ENCODE measurements around the gene NUP160.
"Not testable (repeated sequence)": the region's sequence is repeated elsewhere in the genome, so short reads cannot be mapped to it uniquely, and the experiment has no call there.

NUP160 gene

GRCh38 chr11:47847892-47848699 is at the start of gene NUP160:
NUP160 (minus strand) TSS chr11:47848350; CDS start chr11:47848318, 32 bp downstream.
- peak; percentile 90 for DNase-seq (ENCODE audit: low read depth, low spot score)

GRCh38 chr11:47896199-47896598 is 48.0 kb upstream of the NUP160 start:
- no peak for DNase-seq (ENCODE audit: low read depth, low spot score)

GRCh38 chr11:47895035-47895434 is 46.9 kb upstream of the NUP160 start:
- DNase-seq (ENCODE audit: low read depth, low spot score), result no peak

GRCh38 chr11:47892546-47893276 is 44.6 kb upstream of the NUP160 start:
- not testable (repeated sequence) for DNase-seq (ENCODE audit: low read depth, low spot score)

GRCh38 chr11:47891886-47892285 is 43.7 kb upstream of the NUP160 start:
- DNase-seq (ENCODE audit: low read depth, low spot score), result no peak

- DNase-seq (ENCODE audit: low read depth, low spot score), result no peak
Observed at GRCh38 chr11:47889714-47890441, 41.7 kb upstream of the NUP160 start.

GRCh38 chr11:47887910-47888569 is 39.9 kb upstream of the NUP160 start:
- no peak for DNase-seq (ENCODE audit: low read depth, low spot score)

GRCh38 chr11:47886096-47886495 is 37.9 kb upstream of the NUP160 start:
- DNase-seq (ENCODE audit: low read depth, low spot score), result no peak

GRCh38 chr11:47882437-47882836 is 34.3 kb upstream of the NUP160 start:
- DNase-seq (ENCODE audit: low read depth, low spot score), result not testable (repeated sequence)

- no peak for DNase-seq (ENCODE audit: low read depth, low spot score)
Observed at GRCh38 chr11:47881145-47881544, 33.0 kb upstream of the NUP160 start.

- no peak for DNase-seq (ENCODE audit: low read depth, low spot score)
Observed at GRCh38 chr11:47879259-47880158, 31.4 kb upstream of the NUP160 start.

GRCh38 chr11:47875858-47876257 is 27.7 kb upstream of the NUP160 start:
- DNase-seq (ENCODE audit: low read depth, low spot score), result not testable (repeated sequence)

- DNase-seq (ENCODE audit: low read depth, low spot score), result no peak
Observed at GRCh38 chr11:47870404-47870803, 22.3 kb upstream of the NUP160 start.

GRCh38 chr11:47869544-47870393 is 21.6 kb upstream of the NUP160 start:
- DNase-seq (ENCODE audit: low read depth, low spot score), result no peak

- DNase-seq (ENCODE audit: low read depth, low spot score), result no peak
Observed at GRCh38 chr11:47867823-47868222, 19.7 kb upstream of the NUP160 start.

- not testable (repeated sequence) for DNase-seq (ENCODE audit: low read depth, low spot score)
Observed at GRCh38 chr11:47866892-47867291, 18.7 kb upstream of the NUP160 start.

GRCh38 chr11:47864901-47865300 is 16.8 kb upstream of the NUP160 start:
- no peak for DNase-seq (ENCODE audit: low read depth, low spot score)

- DNase-seq (ENCODE audit: low read depth, low spot score), result no peak
Observed at GRCh38 chr11:47863898-47864430, 15.8 kb upstream of the NUP160 start.

- DNase-seq (ENCODE audit: low read depth, low spot score), result no peak
Observed at GRCh38 chr11:47863189-47863897, 15.2 kb upstream of the NUP160 start.

All from ELF-1 (cell line).